NCI-H1930 (cell line): ENCODE data around the gene CDH4.

Source experiments
- DNase-seq, 2 experiments: peaks; one replicate each; lab custom pipeline; 2025; lab: John Stamatoyannopoulos, UW

Gene CDH4

GRCh38 chr20:61693055-61693600 lies 441.1 kb downstream of the CDH4 start:
- DNase-seq: no peak

GRCh38 chr20:61694682-61695081 lies 442.6 kb downstream of the CDH4 start:
- DNase-seq: no peak

DNA sequence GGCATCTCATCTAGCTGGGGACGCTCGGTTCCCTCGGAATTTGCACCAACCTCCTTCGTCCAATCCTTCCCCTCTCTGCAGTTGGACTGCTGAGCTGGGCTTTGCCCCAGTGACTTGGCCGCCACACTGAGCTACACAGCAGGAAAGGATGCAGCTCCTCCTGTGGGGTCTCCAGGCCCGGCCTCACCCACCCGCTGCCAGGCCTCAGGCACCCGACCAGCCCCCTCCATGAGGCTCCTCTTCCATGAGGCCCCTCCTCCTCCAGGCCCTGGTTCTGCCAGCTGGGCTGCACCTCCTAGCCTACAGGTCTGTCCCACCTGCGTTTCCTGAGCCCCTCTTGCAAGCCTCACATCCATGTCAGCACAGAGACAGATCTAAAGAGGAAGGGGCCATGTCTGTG lies 443.7 kb downstream of the CDH4 start:
- no peak for DNase-seq

DNA sequence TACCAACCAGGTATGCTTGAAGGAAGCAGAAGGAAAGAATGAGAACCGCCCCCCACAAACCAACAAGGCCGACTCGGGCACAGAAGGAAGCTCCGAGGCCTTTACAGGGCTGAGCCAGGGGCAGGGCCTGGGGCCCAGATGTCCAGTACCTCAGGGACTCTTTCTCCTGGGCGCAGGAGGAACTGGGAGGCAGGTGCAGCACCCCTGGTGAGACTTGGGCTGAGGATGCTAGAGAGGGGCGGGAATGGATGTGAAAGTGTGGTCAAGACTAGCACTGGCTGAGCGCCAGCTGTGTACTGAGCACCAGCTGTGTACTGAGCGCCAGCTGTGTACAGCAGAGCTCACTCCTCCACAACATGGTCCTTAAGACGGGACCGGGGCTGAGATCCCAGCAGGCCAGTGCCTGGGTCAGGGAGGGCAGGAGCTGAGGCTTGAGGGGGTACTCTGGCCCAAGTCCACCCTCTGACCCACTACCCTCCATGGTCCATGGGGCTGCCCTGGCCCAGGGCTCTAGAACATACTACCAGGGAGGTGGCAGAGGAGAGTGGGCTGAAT lies 444.2 kb downstream of the CDH4 start:
- no peak for DNase-seq

DNA sequence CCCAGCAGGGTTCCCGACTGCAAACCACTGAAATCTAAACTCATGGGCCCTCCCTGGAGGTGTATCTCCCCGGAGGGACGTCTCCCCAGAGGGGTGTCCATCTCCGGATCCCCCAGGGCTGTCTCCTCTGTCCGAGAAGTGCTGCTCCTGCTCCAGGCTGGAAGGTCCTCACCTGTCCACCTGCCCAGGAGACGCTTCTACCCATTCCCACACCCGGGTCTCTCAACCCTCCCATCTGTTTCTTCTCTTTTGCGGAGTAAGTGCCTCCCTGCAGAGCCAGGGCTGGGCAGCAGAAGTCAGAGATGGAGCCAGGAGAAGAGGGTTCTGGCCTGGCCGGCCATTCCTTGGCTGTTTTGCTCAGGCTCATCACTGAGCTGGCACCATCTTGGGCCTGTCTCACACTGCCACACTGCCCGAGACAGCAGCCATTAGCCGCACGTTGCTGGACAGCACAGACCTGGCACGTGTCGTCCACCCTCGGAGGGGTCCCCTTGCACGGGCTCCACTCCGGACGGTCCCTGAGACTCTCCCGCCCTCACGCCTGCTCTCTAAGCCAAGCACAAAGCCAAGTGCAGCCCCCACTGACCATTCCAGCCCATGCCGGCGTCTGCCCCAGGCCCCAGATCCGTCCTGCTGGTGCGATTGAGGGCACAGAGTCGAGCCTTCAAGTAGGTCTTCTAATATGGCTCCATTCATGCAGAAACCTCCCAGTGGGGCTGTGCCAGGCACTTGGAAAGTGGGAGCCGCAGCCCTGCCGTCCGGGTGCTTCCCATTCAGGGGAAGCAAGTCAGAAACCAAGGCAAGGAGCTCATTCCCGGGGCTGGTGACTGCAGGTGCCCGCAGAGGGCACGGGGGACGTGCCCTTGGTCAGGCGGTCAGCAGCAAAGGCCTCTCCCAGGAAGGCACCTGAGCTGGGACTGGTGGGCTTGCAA lies 445.9 kb downstream of the CDH4 start:
- DNase-seq: no peak

DNA sequence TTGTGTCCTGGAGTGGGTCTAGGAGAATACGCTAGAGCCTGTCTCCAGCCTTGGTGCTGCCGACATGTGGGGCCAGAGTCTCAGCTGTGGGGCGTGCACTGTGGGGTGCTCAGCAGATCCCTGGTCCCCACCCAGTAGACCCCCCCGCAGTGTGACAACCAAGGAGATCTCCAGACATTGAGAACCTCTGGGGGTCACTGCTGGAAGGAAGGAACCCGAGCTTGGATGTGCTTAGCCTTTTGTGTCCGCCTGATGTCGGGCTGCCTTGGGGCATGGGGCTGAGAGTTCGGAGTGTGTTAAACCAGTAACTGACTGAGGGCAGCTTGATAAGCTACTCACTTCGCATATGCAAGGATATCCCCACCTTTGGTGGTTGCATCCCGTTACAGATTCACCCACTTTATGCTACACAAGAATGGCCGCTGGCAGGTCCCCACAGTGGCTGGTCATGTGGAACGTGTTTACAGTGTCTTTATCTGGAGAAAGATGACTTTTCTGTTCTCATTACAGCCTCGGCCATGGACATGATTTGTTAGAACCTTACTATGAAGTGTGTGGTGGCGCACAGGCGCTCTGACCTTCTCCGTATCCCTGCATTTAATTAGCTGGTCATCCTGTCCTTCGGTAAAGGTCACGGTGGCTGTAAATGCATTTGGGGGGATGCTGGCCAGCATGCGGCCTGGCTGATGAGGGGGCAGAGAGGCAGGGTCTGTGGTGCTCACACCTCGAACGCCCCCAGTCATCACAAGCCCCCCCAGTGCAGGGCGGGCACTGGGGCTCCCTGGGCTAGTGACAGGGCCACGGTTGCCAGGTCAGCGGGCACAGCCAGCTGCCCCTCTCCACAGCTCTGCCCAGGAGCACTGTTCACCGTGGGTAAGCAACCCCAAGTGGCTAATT lies 446.8 kb downstream of the CDH4 start:
- no peak for DNase-seq

DNA sequence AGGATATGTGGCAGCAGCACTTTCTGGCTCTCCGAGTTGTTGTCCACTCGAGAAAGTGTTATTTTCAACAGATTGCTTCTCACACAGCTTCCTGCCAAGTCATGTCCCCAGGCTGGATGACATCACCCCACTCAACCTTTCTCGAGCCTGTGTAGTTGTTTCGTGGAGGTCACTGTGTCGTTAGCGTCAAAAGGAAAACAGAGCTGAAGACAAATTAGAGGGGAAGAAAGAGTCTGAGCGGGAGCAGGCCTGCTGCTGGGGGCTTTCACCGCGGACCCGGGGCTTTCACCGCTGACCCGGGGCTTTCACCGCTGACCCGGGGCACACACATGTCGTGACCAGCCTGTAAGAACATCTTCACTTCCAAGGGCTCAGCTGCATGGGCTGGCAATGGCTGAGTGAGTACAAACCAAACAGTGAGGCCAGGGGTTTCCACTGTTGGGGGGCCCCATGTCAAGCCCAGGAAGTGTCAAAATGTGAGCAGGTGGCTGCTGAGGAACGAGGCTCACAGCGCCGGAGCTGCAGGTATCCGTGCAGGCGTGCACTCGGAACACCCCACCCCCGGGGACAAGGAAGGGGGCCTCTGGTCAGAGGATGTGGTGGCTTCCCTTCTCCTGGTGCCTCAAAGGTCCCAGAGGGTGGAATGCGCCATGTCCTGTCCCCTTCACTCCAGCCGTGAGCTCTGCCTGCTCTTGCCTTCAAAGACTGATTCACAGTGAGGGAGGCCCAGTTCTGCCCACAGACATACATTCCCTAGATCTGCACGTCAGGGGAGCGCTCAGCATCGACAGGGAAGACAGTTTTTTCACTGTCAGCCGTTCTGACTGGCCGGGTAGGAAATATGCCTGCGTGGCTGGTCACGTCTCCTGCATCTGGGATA lies 447.7 kb downstream of the CDH4 start:
- no peak for DNase-seq

DNA sequence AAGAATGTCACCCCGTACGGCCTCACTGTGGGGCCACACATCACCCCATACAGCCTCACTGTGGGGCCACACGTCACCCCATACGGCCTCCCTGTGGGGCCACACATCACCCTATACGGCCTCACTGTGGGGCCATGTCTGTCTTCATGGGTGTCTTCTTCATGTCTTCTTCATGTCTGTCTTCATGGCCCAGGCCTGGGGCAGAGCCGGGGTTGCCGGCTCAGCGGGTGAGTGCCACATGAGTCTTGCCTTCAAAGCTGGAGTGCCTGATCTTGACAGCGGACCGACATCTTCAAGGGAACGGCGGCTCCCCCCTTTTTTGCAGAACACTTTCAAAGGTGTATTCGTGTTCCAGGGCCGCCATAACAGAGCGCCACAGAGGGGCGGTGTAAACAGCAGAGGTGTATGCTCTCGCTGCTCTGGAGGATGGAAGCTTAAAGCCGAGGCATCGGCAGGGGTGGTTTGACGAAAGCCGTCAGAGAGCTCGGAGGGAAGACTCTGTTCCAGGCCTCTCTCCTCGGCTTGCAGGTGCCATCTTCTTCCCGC lies 448.6 kb downstream of the CDH4 start:
- DNase-seq: no peak

DNA sequence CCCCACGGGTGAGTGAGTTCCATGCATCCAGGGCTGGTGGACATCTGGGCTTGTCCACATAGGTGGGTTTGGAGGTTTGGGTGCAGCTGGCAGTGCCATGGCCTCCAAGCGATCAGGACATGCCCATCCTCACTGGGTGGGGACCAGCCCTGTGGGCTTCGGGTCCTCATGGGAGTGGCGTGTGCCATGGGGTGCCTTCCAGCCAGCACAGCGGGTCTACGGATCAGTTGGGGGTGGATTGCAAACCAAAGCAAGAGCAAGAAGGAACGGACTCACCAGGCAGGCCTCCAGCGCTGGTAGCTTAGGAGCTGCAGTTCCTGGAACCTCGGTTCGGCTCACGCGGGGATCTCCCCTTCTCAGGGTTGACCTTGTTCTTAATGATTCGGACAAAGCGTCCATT lies 449.3 kb downstream of the CDH4 start:
- no peak for DNase-seq

DNA sequence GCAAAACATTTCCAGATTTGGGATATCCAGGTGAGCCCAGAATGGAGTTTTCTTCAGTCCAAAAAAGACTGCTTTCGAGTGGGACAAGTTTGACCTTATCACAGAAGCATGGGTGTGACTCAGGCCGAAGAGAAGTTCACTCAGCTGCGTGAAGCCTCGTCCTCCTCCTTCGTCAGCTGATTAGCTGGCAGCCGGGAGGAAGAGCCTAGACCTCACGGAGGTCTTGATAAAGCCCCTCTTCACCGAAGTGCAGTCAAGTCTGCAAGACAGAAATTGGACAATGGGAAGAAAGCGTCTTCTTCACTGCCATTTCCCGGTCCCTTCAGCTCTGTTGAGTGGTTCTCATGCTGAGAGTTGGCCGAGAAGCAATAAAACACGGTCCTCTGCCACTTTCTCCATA lies 449.7 kb downstream of the CDH4 start:
- DNase-seq: no peak

DNA sequence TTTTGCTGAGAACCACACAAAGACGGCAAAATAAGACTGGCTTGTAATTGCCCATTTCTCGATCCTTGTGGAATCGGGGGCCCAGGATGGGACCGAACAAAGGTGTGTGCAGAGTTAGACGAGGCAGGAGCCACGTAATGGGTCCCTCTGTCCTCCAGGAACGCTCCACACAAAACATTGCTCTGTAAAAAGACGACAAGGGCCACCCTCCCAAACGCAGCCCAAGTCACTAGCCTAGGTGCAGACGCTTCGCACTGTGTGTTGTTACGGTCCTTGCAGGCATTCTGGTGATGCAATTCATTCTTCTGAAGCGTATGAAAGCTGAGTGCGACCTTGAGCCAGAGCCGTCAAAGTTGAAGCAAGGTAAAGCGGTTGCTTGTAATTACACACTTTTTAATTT lies 450.2 kb downstream of the CDH4 start:
- no peak for DNase-seq

DNA sequence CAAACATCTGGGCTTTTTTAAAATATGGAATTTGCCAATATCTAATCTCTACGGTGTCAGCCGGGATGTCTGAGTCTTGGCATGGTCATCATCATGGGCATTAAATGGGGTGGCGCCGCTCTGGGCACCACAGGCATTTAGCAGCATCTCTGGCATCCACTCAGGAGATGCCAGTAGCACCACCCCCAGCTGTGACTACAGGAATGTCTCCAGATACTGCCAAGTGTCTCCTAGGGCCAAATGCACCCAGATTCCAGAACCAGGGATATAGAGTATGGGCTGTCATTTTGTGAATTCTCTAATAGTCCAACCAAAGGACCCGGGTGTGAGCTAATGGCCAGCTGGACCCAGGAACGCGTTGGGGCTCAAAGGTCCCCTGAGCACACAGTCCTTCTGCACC lies 452.6 kb downstream of the CDH4 start:
- no peak for DNase-seq

- DNase-seq: no peak
These were observed 453.6 kb downstream of the CDH4 start for GRCh38 chr20:61705386-61706258.

DNA sequence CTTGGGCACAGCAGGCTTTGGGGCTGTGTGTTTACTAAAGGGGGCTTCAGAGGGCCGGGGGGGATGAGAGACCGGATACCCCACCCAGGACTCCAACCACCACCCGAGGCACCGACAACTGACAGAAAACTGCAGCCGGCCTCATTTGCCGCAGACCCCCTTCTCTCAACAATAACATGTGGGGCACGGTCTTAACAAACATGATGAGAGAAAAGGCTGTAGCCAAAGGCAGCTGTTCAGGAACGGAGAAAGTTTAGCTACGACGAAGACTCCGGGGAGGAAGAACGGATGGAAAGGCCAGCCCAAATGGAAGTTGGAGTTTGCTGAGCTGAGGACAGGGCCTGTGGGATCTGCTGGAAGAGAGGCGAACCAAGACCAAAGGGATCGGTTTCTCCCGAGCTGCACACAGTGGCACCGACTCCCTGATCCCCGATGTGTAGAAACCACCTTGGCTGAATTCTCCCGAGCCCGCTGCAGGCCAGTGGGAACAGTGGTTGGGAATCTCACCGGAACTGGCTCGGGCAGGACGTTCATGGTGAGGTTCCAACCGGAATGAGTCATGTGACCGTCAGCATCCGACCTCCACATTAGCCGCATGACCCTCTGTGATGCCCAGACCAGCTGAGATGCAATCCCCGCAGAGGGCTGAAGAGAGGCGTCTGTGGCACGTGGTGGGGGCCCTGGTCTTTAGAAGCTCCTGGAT lies 454.3 kb downstream of the CDH4 start:
- no peak for DNase-seq

GRCh38 chr20:61708891-61709290 lies 456.8 kb downstream of the CDH4 start:
- no peak for DNase-seq

DNA sequence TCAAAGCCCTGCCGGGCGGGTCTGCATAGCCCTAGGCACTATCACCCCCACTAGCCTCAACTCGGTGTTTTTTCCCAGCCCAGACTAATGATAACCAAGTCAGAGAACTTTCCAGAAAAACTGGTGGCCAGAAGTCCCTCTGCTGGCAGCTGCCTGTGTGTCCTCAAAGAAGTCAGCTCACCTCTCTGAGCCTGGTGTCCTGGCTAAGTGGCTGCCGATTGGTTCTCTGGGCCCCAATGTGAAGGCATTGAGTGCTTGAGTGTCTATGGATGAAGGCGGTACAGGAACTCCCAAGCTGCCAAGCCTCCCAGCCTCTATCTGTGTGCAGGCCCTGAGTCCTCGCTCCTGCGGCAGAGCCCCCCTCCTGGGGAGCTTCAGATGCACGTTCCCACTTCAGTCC lies 458.0 kb downstream of the CDH4 start:
- DNase-seq: no peak

- no peak for DNase-seq
These were observed 460.6 kb downstream of the CDH4 start for GRCh38 chr20:61712688-61713087.

GRCh38 chr20:61718361-61719005 lies 466.4 kb downstream of the CDH4 start:
- no peak for DNase-seq
